NCI-H1092 treated with DMSO at 0.1 percent for 48 hours (cell line): ENCODE measurements around the gene ALDH1L1.

Experiments used
- DNase-seq: peaks from one replicate; lab custom pipeline; 2025; lab: John Stamatoyannopoulos, UW

Gene ALDH1L1

DNA sequence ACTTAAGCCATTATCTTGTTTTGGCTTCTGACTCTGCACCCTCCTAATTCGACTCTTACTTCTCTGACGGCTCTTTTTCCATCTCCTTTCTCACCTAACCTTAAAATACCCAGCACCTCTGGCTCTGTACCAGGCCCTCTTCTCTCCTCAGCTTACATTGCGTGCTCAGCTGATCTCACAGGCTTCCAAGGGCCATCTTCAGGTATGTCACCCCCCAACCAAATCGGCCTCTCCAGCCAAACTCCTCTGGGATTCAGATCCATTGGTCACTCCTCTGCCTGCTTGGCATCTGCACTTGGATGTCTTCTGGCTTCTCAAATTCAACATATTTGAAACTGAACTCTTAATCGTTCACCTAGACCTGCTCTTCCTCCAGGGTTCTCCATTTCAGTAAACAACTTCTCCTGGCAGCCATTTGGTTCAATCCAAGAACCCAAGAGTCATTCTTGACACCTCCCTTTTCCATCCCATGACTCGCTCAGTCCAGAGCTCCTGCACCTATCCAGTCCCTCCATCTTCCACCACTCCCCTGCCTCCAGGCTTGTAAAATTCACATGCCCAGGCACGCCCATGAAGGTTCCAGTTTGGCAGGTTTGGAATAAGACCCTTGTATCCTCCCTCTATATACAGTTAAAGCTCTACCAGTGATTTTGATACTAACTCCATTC is 61.2 kb downstream of the ALDH1L1 start:
- DNase-seq, result no peak

DNA sequence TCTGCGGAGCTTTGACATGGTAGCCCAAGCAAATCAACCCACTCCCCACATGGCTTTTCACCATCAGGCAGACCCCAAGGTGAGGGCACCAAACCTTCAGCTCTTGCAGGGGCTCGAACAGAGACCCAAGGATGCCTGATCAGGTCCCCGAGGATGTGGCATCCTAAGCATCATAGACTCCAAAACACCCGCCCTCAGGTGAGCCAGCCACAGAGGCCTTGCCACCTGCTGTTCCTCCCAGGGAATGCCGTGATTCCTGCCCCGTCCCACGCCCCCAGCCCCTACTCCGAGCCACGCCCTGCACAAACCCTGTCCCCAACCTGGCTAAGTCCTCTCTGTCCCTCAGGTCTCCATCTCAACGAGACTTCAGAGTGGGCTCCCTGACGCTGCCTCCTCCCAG is 61.8 kb downstream of the ALDH1L1 start:
- DNase-seq, result no peak

DNA sequence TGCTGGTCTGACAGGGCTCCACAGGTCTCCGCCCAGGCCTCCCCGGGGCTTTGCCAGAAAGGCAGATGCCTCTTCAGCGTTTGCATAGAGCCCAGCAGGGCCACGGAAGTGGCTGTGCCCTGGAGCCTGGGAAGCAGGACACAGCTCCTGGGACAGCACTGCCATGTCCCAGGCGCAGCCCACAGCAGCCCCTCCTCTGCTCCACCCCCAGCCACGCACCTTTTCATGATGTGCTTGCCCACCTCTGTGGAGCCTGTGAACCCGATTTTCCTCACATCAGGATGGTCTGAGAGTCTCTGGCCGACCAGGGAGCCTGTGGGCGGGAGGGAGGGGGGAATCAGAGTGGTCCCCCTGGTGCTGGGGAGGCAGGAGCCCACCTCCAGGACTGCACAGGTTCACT is 62.6 kb downstream of the ALDH1L1 start:
- no peak for DNase-seq

DNA sequence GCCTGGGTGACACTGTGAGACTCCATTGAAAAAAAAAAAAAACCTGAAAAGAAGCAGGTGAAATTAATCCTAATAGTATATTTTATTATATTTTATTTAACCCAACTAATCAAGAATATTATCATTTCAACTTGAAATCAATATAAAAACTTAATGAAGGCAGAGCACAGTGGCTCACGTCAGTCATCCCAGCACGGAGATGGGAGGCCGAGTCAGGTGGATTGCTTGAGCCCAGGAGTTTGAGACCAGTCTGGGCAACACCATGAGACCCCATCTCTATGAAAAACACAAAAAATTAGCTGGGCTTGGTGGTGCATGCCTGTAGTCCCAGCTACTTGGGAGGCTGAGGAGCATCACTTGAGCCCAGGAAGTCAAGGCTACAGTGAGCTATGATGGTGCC is 63.2 kb downstream of the ALDH1L1 start:
- no peak for DNase-seq

DNA sequence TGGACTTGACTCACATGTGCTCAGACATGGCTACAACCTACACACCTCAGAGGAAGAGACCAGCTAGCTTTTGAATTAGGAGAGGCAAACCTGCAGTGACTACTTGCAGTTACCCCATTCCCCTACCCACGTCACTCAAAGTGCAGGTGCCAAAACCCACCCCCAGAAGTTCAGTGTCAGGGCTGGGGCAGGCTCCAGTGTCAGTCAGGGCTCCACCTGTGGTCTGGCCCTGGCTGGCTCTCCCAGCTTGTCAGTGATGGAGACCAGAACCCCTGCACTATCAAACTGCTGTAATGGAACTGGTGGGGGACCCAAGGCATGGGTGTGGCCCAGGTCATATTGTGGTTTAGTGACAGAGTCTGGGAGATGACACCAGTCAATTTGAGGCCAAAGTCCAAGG is 63.9 kb downstream of the ALDH1L1 start:
- no peak for DNase-seq

DNA sequence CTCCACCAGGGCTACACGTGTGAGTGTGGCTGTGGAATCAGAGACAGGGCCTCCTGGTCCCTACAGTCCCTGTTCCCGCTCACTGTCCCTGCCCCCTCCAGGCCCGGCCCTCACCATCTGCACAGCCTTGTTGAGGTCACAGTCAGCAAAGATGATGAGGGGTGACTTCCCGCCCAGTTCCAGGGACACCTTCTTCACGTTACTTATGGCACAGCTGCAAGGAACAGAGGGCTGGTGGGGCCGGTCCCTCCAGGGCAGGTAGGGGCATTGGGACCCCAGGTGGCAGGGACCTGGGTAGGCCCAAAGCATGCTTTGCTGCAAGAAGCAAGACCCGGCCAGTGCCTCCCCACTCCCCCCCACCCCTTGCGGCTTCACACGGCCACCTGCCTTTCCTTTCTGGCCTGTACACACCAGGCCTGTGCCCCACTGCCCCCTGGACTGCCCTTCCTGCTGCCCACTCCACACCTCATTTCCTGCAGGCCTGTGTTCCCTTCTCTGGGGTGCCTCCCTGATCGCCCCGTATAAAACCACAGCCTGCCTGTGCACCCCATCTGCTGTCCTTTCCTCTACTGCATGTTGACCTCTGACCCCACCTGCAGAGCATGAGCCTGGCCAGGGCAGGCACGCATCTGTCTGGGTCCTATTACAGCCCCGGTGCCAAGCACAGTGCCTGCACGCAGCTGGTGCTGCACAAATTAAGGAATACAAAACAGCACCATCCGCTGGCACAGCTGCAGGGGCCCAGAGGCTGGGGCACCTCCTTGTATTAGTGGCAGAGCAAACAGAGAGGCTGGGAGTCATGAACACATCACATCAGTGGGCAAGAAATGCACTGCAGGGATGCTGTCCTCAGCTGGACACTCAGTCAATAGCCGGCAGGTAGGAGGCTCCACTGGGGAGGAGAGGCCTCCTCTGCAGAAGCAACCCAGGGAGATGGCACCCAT is 65.7 kb downstream of the ALDH1L1 start:
- DNase-seq, result no peak

DNA sequence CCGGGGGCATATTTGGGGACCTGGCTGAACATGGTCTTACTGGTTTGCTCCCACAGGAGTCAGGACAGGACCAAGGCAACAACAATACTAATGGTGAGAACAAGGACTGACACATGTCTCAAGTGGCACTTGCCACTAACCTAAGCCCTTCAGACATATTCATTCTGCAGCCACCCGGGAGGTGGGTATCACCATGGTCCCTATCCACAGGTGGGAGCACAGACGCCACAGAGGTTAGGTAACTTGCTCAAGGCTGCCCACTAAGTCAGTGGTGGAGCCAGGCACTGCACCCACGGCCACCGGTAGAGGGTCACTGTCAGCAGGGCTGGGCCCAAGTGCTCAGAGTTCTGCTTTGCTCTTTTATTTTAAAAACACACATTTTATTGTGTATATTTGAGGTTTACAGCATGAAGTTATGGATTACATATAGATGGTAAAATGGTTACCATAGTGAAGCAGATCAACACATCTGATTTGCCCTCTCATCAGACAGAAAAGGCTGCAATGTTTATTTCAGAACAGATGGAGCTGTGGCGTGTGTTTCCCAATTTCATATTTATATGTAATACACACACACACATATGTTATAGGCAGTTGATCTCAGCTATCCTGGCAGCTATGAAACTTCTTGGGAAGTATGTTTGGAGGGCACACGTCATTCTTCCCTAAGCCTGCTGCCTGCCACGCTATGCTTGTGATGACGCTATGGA is 66.5 kb downstream of the ALDH1L1 start:
- no peak for DNase-seq

DNA sequence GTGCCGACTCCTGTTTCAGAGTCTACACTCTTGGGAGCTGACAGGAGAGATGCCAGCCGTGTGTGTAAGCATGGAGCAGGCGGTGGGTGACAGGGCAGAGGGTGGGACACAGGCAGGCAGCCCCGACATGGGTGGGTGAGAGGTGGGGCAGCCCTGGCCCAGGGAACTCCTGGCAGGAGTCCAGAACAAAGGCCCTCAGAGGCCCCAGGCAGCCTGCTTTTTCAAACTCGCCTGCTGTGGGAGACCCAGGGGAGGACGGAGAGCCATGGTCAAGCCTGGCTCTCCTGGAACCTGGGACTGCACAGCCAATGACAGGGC is 67.2 kb downstream of the ALDH1L1 start:
- no peak for DNase-seq

DNA sequence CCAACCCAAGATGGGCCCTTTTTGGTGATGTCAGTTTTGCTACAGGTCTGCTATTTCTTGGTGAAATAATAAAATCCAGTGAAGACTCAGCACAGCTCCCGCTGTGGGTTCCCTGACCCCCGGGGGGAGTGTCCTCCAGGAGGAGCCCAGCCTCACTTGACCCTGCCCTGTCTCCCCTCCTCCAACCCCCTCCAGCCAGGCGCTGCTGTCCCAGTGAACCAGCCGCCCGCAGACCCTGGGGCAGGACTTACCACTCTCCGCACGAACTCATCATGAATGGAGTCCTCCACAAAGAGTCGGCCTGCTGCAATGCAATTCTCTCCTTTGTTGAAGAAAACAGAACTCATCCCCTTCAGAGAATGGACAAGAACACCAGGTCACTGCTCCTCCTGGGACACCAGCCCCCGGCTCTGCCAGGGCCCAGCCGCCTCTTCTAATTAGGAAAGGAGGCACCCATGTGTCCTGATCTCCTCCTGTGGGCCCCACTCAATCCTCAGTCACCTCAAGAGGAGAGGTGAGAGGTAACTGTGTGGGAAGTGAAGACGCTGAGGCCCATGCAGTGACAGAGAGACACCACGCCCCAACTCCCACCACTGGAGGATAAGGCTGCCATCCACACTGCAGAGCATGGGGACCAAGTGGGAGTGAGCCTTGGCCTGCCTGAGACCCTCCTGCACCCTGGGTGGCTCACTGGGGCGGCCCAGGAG is 67.7 kb downstream of the ALDH1L1 start:
- DNase-seq, result no peak

DNA sequence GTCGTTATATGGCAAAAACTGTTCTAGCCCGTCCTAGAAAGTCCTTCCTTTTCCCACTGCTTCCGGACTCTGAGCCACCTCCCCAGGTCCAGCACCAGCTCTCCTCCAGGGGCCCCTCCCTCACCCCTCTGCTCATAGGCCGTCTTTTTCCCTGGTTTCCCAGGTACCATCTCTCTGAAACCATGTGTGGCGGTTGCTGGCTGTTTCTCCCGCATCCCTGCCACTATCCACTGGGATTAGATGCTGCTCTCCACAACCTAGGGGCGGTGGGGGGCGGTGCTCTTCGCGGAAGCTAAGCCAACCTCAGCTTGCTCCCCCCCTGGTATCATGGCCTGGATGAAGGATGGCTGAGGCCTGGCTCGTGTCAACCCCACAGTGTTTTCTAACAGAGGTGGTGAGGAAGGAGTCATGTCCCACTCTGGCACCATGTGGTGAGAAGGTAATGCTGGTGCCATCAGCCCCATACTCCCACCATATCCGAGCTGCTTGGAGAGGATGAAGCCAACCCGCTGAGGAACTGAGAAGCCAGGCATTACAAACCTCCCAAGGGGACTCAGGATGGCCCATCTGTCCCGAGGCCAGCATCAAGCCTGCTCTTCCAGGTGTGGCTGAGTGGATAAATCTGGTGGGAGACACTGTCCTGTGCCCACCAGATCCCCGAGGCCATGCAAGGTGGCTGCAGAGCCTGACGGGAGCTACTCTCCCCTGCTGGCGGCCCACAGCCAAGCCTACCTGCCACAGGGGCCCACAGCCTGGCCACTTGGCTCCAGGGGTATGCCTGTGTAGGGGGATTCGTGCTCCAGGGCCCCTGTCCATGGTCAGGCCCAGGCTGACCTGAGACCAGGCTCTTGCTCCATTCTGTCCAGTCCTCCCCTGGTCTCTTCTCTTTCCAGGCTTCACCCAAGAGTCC is 68.6 kb downstream of the ALDH1L1 start:
- no peak for DNase-seq

DNA sequence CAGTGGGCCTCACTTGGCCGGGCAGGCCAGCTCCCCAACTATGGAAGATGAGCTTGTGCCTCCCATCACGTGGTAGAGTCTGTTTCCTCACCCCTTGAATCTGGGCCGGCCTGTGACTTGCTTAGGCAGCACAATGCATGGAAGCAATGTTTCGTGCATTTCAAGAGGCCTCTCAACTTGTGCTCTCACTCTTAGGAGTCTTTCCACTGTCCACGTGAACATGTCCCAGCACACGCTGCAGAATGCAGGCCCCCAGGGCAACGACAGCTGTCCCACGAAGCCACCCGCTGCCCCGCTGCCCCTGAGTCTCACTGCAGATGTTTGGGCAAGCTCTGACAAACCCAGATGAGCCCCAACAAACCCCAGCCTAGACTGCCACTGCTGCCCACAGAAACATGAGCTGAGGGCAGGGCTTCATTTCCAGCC is 69.2 kb downstream of the ALDH1L1 start:
- no peak for DNase-seq

DNA sequence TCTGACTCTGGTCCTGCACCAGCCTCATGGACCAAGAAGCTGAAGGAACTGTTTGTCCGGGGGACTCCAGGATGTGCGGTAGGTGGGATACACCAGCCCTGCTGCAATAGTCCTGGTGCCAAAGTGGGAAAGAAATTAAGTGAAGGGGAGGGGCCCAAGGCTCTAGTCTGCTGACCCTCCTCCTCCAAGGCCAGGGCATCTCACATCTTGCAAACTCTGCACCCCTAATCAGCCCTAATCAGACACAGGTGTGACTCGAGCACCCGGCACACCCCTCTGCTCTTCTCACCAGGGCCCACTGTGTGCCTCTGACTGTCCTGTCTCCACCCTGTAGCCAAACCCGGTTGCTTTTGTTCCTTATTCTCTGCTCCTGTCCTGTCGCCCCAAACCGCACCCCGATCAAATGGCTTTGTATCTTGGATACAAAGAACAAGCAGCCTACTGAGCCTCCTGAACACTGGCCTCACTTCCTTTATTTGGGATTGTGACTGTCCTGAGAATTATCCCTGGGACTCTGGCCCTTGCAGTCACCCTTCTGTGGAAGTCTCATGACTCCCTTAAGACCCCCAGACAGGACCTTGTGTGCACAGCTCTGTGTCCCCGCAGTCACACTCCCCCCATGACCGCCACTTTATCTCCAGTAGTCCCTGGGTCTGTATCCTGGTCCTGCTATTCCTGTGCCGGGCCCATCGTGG is 69.8 kb downstream of the ALDH1L1 start:
- DNase-seq, result no peak

DNA sequence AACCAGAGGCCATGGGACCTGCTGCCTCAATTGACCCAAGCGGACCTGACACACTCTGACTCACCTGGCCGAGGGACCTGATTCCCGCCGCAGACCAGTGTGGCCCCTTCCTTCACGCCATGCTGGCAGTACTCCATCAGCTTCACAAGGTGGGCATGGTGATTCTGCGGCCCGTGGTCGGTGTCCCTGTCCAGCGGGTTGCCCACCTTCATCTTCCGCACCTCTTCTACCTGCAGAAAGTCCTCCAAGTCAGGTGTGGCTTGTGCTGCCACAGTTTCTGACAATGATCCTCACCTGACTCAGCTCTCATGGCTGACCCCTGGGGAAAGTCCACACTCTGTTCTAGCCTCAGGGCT is 70.5 kb downstream of the ALDH1L1 start:
- no peak for DNase-seq

DNA sequence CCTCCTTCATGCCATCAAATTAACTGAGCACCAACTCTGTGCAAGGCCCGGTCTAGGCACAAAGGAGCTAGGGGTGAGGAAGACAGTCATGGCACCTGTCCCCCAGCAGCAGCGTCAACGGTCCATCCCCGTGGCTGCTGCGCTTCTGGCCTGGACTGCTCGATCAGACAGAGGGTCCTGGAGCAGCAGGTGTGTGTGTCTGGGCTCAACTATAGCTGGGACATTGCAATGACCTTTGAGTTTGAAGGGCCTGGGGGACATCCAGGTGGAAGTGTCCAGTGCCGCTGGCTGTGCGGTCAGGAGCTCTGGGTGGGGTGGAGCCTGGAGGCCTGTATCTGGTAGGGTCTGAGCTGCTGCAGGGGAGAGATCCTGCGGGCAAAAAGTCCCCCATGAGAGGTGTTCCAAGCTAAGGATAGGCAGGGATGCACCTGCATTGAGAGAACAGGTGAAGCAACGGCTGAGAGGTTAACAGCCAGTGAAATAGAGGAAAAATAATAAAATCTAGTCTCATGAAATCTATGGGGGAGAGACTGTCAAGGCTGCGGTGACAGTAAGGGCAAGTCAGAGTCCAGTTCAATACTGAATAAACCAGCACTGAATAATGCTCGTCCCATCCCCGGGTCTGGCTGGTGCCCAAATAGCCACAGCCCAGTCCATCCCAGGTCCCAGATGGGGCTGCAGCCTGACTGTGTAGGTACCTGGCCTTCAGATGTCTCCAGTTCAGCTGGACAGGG is 71.1 kb downstream of the ALDH1L1 start:
- DNase-seq, result no peak

DNA sequence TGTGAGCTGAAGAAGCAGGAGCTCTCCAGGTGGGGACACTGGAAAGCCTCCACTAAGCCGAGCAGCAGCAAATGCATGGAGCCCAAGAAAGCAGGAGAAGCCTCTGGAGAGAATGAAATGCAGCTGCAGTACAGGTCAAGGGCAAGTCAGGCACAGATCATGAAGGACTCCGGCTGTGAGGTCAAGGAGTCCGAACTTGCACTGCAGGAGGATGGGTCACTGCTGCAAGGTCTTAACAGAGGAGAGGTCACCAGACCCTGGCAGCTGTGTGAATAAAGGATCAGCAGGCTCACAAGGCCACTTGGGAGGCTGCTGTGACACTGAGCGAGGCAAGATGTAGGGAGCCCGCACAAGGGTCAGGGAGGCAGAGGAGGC is 71.7 kb downstream of the ALDH1L1 start:
- DNase-seq, result no peak

DNA sequence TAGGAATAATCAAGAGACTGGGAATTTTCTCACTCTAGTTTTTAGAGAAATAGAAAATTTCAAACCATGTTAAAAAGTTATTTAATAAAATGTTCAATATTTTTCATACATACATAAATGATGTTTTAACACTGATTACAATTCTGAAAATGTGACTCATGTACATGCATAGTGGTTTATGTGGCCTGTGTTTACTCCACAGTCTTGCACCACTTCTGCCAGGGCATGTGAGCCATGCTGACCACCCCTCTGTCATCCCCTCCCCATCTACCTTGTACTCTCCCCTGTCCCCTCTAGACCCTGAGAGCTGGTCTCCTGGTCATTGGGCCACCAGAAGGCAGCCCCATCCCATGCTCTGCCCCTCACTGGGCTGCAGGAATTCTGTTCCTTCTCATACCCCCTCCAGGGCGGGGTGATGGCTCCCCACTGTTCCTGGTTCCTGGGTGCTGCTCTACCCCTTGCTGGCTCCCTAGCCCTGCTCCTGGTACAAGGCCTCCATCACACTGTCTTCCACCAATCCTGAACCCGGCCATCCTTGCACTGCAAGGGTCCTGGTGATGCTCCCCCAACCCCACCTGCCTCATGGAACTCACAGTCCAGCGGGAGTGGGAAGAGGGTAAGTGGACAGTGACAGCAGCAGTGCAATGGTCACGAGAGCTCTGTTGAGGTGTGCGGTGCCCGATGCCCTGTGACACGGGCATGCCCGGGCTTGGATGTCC is 72.3 kb downstream of the ALDH1L1 start:
- no peak for DNase-seq

DNA sequence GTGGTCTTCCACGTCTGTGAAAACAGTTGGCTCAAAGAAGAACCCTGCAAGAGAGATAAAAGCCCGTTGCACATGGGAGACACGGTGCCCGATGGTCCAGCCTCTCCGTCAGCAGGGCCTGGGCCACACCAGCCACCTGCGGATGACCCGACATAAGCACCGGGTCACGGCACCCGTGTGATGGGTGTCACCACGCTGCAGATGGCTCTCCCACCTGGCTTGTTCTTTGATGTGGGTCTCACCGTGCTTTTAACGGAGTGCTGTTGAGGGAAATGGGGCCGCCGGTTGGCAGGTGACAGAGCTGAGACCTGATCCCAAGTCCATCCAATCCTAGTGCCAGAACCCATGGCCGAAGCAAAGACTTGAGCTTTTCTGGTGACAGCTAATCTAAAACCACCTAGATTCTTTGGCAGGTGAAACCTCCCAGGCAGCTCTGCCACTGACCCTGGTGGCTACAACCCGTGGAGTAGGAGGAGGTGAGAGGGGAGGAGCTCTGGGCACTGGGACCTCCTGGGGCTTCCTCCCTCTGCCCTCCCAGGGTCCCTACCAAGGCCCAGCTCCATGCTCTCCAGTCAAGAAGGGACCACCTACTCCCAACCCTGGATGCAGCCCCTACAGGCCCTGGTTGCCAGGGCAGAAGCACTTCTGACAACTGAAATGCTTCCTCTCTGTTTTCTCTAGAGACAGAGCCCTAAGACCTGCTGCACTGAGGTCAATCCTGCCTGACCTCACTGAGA is 73.0 kb downstream of the ALDH1L1 start:
- DNase-seq, result no peak

DNA sequence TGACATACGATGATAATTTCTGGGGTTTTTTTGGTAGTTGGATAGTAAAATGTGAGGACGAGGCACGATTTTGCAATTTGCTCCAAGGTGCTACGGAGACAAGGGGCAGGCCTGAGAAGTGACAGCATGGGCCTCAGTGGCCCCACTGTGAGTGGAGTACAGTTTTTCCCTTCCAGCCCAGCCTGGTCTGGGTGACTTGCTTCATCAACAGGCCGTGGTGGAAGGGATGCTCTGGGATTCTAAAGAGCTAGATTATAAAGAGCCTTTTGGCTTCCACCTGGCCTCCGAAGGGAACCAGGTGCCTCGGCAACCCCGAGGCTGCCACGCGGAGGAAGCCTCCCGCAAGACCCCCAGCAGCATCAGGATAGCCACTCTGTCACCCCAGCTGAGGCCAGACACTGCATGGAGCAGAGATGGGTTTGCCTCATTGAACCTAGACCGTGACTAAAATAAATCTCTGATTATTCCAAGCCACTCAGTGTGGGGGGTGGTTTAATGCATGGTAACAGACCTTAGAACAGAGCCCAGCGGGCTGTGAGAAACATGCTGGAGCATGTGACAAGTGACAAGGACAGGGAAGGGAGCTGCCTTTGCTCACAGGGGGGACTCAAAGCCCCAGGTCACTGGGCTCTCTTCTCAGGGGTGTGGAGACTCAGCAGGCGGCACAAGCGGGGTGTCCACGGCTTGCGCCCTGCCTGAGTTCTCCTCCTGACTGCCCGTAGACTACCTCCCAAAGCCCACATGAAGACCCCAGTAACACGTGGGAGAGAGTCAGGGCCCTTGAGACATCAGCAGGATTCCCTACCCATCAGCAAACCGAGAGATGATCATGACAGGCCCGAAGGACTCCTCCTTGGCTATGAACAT is 73.8 kb downstream of the ALDH1L1 start:
- DNase-seq, result no peak
